Fibroblast of the conjunctiva (primary cell): Measurements from ENCODE around the gene EIF3L.

Source experiments
- DNase-seq: peaks from one replicate; pipeline ENCODE4 v3.0.0-alpha.2; 2010; ENCODE audit warnings: low read depth

Gene EIF3L

DNA sequence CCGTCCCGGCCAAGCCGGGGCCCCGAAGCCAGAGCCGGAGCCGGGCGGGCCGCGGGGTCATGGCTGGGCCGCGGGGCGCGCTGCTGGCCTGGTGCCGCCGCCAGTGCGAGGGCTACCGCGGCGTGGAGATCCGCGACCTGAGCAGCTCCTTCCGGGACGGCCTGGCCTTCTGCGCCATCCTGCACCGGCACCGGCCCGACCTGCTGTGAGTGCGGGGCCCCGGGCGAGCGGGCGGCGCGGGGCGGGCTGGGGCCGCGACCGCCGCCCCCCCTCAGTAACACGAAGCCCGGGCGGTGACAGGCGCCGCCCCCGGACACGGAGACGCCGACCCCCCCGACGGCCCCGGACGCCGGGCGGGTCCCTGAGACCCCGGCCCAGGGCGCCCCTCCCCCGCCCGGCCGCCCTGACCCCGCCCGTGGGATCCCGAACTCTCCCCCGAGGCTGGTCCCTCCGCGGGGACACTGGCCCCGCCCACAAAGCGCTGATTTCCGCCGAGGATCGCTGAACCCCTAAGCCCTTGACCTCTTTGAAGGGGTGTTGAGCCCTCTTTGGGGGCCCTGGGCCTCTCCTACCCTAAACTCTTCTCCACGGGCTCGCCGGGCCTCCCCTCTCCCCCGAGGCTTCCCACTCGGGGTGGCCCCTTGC lies 57.3 kb downstream of the EIF3L start:
- DNase-seq, result no peak

DNA sequence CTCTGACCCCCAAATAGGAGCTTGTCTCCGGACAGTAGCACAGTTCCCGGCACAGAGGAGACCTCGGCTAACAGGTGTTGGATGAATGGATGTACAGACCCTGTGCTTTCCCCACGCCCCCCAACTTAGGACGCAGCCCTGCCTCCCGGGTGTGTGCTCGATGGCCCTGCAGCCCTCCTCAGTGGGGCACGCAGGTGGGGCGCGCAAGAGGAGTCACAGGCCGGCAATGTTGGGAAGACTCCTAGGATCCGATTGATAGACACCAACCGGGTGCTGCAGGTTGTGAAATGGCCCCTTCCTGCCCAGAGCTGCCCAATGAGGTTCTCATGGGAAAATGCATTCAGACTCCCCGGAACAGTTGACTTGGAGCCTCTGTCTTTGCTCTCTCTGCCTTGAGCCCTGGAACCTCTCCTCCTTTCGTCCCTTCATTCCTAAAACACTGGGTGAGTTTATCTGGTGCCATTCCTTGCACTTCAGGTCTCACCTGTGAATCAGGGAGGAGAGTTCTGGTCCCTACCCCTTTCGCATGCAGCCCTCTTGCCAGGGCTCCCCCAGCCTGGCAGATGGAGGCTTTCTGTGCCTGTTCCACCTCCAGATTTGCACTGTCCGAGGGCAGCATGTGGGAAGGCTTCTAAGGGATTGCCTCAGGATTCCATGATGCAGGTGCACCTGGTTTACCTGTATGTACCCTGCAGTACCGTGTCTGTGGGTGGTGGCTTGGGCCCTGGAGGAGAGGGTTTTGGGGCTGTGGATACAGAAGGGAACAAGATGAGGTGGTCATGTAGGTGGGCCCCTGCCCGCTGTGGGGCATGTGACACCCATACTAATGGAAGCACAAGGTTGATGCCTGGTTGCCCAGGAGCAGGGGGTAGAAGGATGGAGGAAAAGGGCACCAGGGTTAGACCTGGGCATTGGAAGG lies 58.1 kb downstream of the EIF3L start:
- DNase-seq, result no peak

DNA sequence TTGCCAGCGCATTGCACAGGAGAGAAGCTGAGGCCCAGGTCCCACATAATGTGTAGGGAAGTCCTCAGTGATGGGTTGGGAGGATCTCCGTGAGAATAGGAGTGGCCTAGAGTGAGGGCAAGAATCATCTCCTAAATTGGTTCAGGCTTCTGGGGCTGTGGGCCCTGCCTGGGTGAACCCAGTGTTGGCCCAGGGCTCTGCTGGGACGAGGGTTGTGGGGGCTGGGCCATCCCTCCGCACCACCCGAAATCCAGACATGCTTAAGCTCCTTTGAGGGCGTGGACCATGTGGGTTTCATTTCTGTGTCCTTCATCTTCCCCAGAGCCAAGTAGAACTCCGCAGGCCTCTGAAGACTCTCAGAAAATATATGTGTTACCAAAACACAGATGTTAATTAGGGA lies 60.5 kb downstream of the EIF3L start:
- DNase-seq, result peak; percentile 67

DNA sequence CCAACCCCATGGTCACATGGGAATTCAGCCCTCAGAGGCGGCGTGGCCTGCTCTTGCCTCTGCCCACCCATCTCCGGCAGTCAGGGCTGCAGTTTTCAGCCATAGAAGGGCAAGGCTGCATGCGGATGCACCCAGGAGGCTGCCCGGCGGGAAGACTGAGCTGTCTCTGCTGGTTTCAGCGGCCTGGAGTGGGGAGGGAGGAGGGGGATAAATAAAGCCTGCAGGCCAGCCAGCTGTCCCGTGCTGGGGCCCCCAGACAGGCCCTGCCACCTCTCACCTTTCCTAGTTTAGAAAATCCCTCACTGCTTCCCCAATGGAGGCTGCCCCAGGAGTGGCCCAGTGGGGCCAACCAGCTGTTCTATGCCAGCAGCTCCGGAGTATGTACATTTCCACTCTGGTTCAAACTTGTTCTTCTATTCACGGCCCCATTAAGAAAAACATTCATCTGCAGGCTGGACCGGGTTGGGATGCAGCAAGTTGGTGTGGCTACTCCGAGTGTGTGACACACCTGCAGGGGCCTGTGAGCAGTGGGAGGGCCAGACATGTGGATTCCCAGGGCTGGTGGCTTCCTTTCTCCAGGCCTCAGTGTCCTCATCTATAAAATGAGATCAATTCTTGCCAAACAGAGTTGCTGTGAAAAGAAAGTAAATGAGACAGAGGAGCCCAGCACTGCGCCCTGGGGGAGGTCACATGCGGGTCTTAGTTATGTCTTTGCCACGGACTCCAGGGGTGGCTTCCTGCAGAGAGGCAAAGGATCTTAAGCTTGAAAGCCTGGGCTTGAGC lies 61.9 kb downstream of the EIF3L start:
- no peak for DNase-seq

DNA sequence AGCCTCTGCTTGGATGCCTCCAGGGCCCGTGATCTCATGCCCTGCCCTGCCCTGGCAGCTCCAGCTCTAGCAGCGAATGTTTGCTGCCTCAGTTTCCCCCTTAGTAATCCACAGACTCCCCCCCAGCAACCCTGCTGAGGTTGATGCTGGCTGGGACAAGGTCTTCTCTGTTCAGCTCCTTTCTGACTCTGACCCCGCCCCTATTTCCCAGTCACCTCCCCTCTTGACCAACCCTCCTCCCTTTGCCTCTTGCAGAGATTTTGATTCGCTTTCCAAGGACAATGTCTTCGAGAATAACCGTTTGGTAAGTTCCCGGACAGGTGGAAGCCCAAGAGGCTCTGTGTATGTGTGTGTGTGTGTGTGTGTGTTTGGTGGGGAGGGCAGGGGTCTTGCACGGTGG lies 62.5 kb downstream of the EIF3L start:
- no peak for DNase-seq

DNA sequence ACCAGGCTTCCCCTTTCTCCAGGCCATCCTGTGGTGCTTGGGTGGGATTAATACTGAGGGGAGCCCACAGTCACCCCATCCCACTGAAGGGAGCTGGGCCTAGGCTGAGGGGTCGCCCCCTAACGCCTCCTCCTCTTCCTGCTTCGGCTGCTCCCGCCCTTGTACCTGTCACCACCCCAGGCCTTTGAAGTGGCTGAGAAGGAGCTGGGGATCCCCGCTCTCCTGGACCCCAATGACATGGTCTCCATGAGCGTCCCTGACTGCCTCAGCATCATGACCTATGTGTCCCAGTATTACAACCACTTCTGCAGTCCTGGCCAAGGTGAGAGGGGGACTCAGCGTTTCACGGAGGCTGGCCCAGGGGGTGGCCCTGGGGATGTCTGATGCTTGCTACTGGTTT lies 63.0 kb downstream of the EIF3L start:
- DNase-seq, result no peak

DNA sequence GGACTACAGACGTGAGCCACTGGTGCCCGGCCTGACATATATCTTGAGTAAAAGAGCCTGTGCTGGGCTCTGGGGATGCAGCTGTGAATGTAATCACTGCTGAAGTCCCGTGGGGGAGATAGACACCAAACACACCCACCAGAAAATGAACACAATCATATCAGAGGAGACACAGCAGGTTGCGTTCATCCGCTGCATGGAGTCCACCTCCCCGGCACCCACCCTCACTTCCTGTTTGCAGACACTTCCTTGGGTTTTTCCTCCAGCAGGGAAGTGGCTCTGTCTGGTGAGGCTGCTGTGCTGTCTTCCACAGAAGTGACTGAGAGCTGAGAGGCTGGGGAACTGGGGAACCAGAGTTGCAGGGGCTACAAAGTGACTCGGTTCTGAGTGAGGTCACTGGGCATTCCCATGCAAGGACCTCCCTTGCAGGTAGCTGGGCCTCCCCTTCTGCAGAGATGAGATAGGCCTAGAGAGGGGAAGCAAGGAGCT lies 64.1 kb downstream of the EIF3L start:
- DNase-seq, result no peak

DNA sequence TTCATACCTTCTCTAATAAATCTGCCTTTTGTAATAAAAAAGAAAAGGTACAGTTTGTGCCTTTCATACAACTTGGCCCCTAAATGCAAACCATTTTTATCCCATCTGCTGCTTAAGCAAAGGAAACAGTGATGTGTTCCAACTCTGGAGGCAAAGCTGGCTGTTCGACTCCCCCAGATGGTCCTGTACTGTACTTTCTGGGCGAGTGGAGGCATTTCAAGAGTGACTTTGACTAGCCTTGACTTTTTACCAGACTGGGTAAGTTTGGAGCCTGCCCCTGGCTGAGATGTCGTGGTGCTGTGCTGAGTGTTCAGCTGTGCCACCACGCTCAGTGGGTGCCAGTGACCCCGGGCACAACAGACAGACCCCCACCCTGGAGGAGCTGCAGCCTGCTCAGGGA lies 67.1 kb downstream of the EIF3L start:
- no peak for DNase-seq

DNA sequence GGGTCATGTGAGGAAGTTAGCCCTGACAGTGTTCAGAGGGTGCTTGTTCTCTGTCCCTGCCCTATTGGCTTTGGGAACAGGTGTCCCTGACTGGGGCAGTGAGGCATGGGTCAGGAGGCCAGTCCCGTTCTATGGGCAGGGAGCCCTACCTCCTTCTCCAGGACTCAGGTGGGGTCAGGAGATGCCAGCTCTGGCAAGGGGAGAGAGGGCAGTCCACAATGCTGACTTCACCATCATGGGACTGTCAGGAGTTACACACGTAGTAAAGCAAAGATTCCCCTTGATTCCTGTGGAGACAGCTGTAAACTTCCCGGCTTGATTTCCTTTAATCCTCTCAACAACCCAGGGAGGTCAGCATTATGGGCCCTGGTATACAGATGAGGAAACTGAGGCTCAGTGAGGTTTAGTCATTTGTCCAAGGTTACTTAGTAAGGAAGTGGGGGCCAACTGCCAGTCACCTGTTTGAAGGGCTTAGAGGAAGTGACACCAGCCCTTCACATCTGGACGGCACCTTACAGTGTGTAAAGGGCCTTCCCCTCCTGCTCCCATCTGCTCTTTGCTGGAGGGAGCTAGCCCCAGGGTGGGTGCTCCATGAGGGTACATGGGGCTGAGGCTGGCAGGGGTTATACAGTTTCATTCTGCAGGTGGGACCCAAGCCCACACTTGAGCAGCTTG lies 68.8 kb downstream of the EIF3L start:
- no peak for DNase-seq

DNA sequence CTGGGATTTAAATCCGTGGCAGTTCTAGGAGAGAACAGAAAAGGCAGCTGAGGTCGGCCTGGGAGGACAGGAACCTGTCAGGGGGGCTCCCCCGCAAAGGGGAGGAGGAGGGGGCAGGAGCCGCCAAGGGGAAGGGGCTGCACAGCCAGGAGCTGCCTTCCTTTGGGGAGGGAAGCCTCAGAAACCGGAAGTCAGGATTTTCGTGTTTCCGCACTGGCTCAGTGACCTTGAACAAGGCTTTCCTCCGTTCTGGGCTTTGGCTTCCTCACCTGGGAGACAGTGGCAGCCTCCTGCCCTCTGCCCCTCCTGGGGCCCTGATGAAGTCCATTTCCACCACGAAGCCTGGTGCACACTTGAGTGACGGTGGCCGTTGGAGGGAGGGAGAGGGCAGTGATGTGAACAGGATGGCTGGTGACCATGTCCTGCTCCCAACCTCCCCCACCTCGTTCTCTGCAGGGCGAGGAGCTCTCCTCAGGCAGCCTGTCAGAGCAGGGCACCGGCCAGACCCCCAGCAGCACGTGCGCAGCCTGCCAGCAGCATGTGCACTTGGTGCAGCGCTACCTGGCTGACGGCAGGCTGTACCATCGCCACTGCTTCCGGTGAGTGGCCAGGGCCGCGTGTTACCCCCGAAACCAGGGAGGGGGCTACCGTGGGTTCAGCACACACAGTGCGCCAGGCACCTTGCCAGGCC lies 69.5 kb downstream of the EIF3L start:
- no peak for DNase-seq

DNA sequence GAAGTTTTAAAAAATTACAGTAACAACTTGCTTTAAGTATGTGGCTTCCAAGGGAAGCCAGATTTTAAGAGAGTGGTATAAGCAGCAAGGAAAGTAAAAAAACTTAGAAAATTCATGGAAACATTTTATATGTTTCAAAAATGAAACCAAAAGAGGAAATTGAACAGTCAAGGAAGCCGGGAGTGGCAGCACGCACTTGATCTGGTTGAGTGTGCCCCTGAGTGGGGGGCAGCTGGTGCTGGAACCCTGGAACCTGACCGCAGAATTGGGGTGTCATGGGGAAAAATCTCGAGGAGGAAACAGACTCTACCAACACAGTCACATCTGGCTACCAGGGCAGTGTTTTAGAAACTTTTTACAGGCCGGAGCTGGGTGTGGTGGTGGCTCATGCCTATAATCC lies 70.9 kb downstream of the EIF3L start:
- no peak for DNase-seq

DNA sequence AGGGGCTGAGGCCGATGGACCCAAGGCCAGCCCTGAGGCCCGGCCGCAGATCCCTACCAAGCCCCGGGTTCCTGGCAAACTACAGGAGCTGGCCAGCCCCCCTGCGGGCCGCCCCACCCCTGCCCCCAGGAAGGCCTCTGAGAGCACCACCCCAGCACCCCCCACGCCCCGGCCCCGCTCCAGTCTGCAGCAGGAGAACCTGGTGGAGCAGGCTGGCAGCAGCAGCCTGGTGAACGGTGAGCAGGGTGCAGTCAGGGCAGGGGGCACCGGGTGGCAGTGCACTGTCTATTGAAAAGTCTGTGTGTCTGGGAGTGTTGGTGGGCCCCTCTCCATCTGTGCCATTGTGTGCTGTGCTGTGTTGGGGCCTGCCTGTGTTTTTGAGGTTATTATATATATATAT lies 73.0 kb downstream of the EIF3L start:
- DNase-seq, result no peak

DNA sequence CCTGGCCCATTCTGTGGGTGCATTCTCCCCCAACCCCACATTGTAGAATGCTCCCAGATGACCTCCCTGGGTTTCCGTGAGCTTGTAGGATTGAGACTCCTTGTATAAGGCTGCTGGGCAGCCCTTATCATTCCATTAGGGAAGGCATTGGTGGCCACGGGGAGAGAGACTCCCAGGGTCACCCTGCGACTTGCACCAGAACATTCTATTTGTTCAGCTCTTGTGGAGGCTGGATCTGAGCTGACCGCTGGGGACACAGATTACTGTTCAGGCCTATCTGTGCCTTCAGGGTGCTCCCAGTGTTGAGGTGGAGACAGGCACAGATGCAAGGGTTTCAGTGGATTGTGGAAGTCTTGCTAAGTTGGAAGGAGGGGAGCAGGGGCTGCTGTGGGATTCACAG lies 74.7 kb downstream of the EIF3L start:
- no peak for DNase-seq

DNA sequence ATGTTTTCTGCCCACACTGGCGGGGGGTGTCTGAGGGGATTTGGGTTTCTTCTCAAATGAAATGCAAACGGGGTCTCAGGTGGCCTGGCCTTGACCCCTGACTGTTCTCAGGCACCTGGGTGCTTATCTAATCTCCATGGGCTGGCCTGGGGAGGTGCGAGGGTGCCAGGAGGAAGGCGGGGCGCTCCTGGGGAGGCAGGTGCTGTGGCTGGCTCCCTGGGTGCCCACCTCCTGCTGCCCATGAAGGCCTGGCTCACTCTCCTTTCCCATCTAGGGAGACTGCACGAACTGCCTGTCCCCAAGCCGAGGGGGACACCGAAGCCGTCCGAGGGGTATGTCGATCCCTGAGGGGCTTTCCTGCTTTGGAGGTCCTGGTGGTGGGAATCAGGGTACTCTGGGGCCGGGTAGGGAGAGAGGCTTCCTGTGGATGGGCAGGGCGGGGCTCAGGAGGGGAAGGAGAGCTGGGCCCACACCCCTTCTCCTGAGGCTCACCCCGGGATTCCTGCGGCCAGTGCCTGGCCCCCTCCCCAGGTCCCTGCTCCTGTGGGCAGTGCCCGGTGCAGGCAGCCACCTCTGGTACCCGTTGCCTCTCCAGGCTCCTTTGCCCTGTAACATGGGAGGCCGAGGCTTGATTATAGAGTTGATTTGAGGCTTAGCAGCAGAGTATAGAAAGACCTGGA lies 75.3 kb downstream of the EIF3L start:
- no peak for DNase-seq

DNA sequence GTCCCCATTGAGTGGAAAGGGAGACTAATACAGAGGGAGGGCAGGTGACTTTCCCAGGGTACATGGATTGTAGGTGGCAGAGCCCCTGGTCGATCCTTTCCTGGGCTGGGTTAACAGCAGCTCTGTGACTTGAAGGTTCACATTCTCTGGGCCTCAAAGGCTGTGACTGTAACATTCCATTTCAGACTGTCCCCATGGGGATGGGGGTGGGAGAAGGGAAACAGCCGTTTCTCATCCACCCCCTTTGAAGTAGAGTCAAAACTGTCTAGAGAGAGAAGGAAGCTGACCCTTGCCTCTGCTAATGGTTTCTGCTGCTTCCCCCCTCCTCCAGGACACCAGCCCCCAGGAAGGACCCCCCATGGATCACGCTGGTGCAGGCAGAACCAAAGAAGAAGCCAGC lies 76.1 kb downstream of the EIF3L start:
- DNase-seq, result no peak

DNA sequence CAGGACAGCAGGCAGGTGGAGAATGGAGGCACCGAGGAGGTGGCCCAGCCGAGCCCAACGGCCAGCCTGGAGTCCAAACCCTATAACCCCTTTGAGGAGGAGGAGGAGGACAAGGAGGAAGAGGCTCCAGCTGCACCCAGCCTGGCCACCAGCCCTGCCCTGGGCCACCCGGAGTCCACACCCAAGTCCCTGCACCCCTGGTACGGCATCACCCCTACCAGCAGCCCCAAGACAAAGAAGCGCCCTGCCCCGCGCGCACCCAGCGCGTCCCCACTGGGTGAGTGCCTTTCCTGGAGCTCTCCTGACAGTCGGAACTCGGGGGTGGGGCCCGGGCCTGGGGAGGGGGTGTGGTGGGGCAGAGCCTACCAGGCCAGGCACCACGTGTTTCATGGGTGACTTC lies 76.5 kb downstream of the EIF3L start:
- DNase-seq, result no peak

DNA sequence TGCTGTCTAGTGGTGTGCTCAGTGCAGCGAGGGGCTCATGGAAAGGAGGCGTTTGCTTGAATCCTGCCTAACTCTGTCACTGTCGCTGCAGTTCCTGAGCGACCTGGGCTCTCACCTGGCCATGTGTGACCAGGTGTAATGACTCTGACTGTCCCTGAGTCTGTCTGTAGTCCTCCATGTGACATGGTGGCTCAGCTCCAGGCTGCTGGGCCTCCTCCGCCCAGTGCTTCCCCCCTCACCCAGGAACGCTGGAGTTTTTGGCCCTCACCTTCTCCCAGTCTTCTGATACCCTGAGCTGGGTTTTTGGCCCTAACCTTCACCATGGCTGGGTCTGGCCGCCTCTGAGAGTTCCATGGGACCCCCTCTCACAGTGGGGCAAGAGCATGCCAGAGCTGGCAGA lies 77.1 kb downstream of the EIF3L start:
- no peak for DNase-seq

DNA sequence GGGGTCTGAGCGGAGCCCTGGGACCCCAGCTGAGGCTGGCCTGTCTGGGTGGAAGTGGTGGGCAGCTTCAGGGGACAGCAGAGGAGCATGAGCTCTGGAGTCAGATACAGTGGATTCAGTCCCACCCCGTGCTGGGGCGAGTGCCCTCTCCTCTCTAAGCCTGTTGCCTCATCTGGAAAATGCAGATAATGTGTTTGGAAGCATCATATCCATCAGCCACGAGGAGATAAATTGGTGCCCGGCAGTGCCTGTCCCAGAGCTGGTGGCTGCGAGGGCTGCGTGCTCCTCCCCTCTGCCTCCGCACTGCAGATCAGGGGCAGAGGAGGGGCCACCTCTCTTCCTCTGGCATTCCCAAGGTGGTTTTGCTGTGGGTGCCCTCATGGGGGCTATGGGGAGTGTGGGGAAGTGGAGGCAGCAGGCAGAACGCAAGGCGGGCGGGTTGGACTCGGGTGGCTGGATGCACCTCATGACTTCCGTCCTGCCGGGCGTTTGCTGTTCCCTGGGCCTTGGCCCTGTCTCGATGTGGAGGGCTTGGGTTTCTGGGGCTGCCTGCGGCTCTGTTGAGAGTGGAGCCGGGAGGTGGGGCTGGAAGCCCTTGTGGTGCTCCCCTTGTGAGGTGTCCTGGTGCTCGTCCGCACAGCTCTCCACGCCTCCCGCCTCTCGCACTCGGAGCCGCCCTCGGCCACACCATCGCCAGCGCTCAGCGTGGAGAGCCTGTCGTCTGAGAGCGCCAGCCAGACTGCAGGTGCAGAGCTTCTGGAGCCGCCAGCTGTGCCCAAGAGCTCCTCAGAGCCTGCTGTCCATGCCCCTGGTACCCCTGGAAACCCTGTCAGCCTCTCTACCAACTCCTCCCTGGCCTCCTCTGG lies 77.8 kb downstream of the EIF3L start:
- DNase-seq, result no peak

DNA sequence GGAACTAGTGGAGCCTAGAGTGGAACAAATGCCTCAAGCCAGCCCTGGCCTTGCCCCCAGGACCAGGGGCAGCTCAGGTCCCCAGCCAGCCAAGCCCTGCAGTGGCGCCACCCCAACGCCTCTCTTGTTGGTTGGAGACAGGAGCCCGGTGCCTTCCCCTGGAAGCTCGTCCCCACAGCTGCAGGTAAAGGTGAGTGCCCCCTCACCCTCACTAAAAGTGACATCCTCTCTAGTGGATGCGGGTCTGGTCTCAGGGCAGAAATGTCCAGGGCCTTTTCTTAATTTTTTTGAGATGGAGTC lies 78.4 kb downstream of the EIF3L start:
- no peak for DNase-seq

DNA sequence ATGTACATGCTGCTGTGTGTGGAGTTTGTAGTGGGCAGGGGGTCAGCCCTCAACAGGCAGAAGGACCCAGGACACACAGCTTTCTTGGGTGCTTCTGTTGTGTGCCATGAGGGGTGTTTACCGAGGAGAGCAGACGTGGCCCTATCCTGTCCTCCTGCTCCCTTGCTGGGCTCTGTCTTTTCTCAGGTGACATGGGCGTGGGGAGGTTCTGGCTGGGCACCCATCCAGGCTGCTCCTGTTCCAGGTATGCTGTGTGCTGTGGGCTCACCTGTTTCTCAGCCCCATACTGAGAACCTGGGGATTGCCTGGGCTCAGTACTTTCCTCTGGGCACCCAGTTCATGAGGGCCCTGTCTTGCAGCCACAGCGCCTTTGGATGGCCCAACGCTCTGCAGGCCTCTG lies 80.2 kb downstream of the EIF3L start:
- DNase-seq, result no peak
